HG03520 (cell line): Measurements from ENCODE around the gene GPC6.

ENCODE experiments used
- ATAC-seq: cut with Tn5 transposase; IDR thresholded peaks from one replicate; pipeline ENCODE4 v1.9.1; 2021; ENCODE audit warnings: mild to moderate bottlenecking, moderate library complexity; ENCODE audit not compliant: unreplicated experiment

The GPC6 gene

DNA sequence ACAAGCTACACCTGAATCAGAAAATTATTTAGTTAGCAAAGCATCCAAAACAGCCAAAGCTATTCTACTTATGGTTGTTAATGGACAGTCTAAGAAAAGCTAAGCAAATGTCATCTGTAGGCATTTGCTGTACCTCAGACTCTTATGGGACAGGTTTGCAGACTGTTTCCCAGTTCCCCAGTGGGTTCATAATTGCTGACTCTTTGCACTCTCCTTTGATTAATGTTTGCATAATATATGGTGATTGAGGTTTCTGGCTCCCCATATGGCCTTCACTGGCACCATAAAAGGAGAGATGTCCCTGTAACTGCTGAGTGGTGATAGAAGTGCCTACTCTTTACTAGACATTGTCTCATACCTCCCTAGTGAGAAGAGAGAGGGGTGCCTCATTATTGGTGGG is 142.1 kb downstream of the GPC6 start:
- no peak for ATAC-seq

DNA sequence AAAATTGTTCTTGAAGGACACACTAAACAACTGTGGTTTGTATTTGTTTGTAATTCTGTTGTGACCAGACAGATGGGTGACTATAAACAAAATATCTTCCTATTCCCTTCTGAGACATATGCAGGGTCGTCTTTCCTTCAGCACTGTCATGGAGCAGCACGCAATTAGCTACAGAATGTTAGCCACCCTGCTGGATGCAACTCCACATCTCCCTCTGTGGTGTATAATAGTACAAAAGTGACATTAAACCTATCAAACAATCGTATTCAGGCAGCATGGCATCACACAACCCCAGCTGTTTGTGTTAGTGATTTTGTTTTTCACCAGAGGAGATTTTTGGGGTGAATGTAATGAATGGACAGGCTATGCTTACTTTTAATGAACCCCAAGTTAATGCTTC is 146.2 kb downstream of the GPC6 start:
- ATAC-seq = no peak

DNA sequence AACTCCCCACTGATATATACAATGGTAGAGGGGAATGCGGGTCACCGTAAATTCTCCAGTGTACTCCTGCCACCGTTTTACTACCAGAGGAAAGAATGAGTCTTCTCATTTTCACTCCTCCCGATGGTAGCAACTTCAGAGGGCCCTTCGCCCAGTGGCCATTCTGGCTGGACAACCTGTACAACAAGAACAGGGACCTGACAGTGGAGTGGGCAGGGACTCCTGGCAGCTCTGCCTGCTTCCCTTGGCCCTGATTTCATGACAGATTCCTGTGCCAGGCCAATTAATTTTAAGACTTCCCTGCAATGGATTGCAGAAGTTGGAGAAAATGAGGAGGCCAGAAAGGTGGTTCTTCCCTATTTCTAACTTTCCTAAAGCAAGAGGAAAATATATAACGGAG is 148.9 kb downstream of the GPC6 start:
- no peak for ATAC-seq

DNA sequence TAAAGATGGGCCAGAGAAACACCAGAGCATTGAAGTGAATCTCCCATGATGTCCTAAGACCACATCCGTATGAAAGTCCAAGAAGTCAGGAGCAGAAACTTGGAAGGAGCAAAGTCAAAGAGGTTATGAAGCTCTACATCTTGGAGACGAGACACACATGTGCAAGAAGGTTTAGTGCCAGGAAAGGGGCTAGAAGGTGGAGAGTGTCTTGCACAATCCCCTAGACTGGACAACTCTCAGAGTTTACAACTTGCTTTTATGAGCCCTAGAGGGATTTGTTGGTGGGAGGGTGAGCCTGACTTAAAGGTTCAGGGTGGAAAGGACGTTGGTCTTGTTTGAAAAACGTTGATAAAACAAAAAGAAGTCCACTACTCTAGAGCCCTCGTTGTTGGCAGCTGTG is 150.6 kb downstream of the GPC6 start:
- no peak for ATAC-seq

DNA sequence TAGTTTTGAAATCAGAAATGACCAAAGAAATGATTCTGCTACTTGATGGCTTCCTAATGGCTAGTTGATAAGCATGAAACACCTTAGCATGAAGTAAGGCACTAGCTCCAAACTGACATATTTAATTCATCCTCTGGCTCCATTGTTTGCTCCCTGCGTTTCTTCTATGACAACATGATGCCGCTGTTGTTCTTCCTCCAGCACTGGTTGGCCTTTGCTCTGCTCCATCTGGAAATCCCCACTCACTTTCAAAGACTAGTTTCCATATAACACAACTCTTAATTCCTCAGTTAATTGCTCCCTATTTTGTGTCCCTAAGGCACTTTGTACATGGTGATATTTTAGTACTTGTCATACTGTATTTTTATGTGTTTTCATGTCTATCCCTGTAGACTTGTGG is 151.6 kb downstream of the GPC6 start:
- no peak for ATAC-seq

DNA sequence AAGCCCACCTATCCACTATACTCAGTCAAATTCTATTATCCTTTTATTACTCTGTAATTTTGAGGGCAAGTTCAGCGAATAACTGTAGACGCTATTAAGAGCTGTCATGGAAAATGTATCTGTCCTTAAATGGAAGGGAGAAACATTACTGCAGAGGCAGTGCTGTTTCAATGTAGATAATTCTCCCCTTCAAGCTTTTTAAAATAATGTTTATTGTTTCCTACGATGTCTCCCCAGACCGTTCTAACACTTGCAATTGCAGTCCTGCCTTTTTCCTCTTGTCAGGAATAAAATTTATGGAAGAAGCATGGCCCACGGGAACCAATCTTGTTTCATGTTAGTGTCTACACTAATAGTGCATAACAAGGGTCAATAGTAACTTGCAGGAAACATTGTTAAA is 159.5 kb downstream of the GPC6 start:
- no peak for ATAC-seq

DNA sequence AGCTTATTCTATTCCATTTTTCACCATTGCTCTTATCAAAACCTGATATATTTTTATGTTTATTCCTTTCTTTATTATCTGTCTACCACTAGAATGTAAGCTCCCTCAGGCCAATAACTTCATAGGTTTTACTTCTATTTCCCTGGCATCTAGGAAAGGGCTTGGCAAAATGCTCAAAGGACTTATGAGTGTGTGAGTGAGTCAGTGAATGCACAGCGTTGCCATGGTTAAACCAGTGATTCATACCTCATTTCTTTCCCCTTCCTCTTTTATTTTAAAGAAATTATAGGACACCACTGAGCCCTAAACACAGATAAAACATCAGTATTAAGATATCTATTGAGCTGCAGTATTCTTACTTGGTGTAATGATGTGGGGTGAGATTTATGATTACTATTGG is 162.1 kb downstream of the GPC6 start:
- ATAC-seq = no peak

DNA sequence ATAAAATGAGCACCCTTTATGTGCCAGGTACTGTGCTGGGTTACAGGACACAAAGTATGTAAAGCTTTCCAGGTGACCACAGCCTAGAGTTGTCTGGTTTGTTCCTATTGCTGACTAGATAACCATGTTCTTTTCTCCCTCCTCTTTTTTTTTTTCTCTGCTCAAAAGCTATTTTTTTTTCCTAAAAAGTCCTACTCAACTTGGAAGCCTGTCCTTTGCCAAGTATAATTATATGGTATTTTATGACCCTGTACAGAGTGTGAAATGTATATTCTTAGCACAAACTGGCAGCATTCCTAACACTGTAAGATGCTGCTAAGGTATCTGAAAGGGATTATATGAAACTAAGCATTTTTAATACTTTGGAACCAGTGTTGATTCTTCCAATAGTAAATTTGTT is 171.0 kb downstream of the GPC6 start:
- ATAC-seq = no peak

DNA sequence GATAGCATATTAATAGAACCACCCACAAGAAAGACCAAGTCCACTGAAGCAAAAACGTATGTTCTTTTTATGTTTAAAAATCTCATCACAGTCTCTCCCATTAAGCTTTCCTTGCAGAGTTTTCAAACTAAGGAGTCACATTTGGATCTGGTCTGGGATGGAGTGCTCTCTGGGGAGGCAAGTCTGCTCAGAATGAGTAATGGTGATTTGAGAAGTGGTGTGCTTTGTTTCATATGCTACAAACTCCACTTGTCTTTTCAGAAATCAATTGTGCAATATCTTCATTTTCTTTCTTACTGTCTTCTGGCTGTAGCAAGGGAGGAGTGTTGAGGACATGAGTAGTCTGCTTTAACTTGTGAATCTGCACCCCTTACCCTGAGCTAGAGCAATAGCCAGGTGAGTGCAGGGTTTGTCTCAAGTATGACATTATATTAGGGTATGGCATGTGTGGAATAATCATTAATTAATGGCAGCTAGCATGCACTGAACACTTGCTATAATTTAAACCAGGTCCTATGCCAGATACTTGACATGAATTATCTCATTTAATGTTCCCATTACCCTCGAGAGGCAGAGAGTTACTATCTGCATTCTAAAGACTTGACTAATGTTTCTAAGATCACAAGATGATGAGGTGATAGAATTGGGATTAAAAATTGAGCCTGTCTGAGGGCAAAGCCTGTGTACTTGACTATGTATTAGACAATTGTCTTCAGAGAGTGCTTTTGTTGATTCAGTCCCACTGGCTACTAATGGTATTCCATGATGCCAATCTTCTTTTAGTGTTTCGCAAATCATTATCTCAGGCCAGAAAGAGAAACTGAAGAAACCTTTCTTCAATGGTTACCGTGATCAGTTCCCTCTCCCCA is 171.8 kb downstream of the GPC6 start:
- no peak for ATAC-seq

DNA sequence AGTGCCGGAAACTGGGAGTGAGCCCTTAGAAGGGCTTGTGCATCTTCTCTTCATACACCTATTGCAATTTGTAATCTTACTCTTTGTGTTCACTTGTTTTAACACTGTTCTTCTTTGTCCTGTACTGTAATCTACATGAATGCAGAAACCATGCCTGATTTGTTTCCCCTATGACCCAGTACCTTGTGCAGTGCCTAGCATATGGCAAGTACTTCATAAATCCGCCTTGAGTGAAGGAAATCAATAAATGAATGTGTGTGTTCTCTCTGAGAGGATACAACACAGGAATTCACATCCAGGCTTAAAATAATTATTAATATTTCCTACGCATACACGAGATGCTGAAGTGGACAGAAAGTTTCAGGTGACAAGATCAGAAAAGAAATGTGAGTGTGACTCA is 172.6 kb downstream of the GPC6 start:
- no peak for ATAC-seq

DNA sequence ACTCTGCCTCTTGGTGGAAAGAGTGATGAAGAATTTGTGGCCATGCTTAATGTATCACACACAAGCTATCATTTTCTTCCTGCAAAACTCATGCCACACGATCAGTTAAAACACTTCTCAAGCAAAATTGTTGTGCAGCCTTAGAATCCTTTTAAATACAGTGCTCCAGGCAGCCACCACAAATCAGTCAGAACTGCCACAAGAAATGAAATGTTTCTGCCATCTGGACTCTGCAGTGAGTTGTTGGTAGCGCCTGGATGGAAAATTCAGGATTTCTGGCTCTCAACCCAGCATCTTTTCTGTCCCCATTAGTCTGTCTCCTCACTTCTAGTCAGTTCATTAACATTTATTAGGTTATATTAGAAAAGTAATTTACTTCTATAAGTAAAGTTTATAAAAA is 179.5 kb downstream of the GPC6 start:
- no peak for ATAC-seq

DNA sequence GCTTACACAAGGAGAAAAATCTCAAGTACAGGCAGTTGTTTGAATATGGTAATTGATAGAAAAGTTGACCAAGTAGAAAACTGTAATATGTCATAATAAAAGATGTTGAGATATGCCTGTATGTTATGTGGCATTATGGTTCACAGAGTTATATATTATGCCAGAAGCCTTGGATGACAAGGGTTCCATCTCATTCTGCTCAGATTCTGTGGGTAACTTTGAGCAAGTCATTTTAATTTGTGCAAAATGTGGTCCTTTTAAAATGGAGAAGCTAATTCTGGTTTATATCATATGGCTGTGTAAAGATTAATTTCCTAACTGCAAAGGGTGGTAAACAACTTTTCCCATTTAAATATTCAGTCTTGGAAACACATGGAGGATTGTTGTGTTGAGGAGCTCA is 180.9 kb downstream of the GPC6 start:
- ATAC-seq = no peak

DNA sequence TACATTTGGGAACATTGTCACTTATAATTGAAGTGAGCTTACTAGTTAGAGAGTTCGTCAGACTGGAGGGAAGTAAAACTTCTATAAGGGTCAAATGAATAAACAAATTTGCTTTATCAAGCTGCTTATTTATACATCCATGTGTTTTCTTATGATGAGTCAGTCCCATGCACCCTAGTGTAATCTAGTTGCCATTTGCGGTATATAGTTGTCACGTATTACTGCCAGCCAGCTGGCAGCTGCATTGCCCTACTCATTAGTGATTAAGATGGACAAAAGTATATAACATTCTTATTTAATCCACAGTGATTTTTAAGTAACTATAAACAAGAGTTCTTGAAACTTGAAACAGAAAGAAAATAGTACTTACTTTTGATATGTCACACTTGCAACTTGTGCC is 182.4 kb downstream of the GPC6 start:
- ATAC-seq = no peak

DNA sequence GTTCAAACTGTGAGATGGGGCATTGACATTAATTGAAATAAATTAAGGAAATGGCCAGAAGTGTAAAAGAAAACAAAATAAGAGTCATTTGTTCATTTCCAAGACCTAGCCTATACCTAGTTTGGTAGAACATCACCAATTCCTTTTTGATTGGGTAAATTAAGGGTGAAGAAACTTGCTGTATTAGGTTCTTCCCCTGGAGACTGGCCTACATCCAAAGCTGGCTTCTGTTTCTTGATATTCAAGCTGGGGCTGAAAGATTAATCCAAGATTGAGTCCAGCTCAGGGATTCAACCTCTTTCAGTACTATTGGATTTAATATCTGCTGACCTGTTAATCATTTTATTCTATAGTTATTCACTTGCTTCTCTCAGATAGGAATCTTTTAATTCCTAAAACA is 183.2 kb downstream of the GPC6 start:
- ATAC-seq = no peak

DNA sequence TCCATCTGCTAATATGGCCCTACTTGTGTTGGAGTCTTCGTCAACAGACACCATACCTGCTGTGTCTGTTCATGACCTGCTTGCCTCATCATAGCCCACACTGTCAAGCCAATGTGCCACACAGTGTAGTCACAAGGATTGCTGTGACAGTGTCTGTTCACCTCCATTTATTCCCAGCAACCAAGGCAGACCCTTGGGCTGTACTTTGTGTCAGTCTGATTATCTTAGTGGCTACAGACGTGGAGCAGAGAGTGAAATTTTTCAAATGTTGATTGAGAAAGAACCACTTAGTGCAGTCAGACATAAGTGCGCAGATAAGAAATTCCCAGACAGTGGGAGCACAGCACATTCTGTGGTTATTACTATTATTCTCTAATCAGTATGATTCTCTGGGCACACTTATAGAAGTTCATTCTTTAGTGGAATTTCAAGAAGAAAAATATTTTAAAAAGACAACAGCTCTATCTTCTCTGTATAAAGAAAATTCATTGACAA is 184.6 kb downstream of the GPC6 start:
- ATAC-seq = no peak

DNA sequence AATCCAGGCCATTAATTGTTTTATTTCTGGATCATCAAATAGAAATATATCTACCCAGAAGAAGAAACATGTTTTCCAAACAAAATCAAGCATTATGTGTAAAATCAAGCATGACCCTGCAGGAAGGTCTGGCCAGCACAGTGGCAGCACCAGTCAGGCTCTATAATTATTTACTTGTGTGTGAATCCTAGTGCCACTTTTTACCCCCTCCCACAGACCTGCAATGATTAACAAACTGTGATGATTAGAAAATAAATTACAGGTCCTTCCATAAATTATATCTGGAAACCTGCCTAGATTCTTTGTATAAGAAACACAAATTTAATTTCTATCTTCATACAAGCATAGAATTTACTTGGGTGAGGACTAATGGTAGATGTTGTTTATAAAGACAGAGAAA is 186.1 kb downstream of the GPC6 start:
- ATAC-seq = no peak

DNA sequence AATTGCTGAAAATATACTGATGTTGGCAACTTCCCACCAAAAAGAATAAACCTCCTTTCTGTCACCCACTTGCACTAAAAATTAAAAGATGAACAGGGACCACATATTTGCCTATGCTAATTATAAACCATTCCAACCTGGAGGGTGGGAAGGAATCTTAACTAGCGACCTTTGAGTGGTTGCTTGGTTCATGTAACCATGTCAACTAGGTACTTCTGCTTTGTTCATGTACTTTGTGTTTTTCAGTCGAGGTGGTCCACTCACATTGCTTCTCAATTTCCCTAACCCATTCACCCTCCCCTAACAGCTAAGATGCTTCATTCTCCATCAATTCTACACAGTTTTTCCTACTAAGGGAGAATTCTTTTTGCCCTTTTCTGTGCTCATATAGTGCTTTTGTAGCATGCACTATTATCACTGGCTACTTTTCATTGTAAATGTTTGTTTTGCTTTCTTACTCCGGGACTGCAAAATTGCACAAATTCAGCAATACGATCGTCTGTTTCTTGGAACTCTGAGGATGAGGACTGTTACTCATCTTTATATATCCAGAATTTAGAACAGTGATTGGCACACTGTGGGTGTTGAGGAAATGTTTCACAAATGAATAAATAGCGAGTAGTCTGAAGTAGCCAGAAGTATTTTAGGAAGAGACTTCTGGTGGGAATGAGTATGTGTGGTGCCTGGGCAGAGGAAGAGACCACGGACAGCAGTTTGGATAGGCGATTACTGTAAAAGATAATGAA is 187.5 kb downstream of the GPC6 start:
- ATAC-seq = no peak

DNA sequence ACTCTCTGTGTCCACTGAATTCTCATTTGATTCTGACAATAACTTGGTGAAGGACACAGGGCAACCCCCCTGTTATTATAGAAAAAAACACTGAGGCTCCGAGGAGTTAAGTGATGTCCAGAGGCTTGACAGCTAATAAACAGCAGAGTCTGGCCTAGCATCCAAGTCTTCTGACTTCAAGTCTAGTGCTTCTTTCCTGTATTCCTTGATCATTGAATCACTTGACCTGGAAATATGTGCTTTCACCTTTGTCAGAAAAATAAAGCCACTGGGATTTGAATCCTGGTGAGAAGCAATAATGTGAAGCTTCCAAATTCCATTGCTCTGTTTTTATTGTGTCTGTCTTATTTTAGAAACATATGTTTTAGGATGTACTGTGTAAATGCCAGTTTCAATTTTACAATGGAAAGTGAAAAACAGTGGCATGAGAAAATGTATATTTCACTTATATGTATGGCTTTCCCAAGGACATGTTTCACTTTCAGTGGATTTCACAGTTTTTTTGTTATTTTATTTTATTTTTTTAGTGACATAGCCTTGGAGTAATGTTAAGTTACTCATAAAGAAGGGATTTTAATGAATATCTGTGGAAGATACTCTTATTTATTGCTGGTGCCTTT is 190.2 kb downstream of the GPC6 start:
- ATAC-seq = no peak

DNA sequence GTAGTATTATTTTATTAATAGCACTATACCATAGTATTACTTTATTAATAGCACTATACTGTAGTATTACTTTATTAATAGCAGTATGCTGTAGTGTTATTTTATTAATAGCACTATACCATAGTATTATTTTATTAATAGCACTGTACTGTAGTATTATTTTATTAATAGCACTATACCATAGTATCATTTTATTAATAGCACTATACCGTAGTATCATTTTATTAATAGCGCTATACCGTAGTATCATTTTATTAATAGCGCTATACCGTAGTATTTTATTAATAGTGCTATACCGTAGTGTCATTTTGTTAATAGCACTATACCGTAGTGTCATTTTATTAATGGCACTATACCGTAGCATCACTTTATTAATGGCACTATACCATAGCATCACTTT is 191.8 kb downstream of the GPC6 start:
- no peak for ATAC-seq

DNA sequence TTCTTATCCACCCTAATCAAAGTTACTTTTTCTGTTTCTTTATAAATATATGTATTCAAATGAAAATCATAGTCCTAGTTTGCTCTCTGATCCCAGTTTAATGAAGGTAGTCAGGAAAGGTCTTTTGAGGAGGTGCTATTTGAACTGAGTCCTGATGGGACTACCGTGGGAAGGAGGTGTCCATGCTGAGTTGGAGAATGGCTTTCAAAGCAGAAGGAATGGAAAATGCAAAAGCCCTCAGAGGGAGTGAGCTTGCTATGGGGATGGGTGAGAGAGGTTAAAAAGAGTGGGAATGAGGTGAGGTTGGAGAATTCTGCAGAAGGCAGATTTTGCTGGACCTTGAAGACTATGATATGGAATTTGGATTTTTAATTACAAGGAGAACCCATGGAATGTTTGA is 193.6 kb downstream of the GPC6 start:
- ATAC-seq = no peak

DNA sequence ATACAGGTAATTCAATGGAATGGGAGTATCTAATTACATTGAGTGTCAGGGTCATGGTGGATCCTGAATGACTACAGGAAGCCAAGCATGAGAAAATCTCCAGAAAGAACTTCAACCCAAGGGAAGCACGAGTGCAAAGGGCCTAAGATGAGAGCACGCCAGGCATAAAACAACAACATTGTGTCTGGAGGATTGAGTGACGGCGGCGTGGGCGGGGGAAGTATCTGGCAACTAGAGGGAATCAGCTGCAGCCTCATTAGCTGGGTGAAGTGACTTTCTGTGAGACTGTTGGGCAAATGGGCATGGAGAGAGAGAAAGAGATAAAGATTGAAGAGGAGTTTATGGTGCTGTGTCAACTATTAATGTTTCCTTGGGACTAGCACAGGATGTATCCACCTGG is 194.3 kb downstream of the GPC6 start:
- ATAC-seq = no peak

DNA sequence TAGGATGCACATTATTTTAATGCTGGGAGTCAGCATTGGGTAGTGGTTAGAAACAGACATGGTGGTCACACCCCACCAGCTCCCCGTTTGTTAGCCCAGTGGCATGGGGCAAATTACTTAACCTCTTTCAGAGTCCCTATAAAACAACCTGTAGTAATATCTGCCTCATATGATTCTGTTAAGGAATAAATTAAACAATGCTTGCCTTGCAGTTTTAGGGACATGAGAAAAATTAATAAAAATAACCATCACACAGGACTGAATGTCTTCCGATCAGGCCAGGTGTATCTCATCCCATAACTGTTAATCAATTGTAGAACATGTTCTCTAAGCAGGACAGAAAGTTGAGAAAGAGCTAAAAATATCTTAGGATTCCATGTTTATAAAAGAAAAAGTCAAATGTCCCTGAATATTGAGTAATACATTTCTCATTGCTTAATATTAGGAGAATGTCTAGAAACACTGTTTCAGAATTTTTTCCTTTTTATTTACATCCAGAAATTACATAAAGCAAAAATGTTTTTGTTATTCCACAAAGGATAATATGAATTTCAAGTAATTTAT is 196.5 kb downstream of the GPC6 start:
- ATAC-seq = no peak
